Daoy (cell line): ENCODE measurements around the gene NEDD9. TPM values are rescaled to one million over a fixed set of nuclear protein-coding genes. Genes with fewer than 3 reads are reported as not detected.
A peak's percentile ranks its signal among the peaks of the same experiment; 100 is the strongest.

Experiments
- DNase-seq: peaks from one replicate; pipeline ENCODE4 v3.0.0-alpha.2; 2015; ENCODE audit warnings: low read depth
- total RNA-seq: library from RNA; depleted of rRNA; stranded (reverse); fragments of >200 nt; shearing (Covaris generic); gene quantifications from 2 replicates; pipeline ENCODE4 v1.2.3, GENCODE V29; 2014; rRNA removed

The NEDD9 gene
- 20.5 and 21.8 TPM in 2 replicates for total RNA-seq

GRCh38 chr6:11232193-11232769 is at the start of gene NEDD9:
Gene NEDD9 (minus strand): TSS chr6:11232668. CDS start chr6:11232515, 153 bp downstream.
- DNase-seq: peak; percentile 99

GRCh38 chr6:11282245-11282644 is 49.8 kb upstream of the NEDD9 start:
- no peak for DNase-seq

- DNase-seq: no peak
Measured at GRCh38 chr6:11280394-11280793, 47.9 kb upstream of the NEDD9 start.

GRCh38 chr6:11279284-11279689 is 46.8 kb upstream of the NEDD9 start:
- DNase-seq: no peak

GRCh38 chr6:11278207-11278559 is 45.7 kb upstream of the NEDD9 start:
- DNase-seq: no peak

- peak; percentile 91 for DNase-seq
Measured at GRCh38 chr6:11277275-11278206, 45.1 kb upstream of the NEDD9 start.

GRCh38 chr6:11276911-11277274 is 44.4 kb upstream of the NEDD9 start:
- DNase-seq: peak; percentile 73

GRCh38 chr6:11276228-11276627 is 43.8 kb upstream of the NEDD9 start:
- DNase-seq: no peak

- no peak for DNase-seq
Measured at GRCh38 chr6:11275598-11275997, 43.1 kb upstream of the NEDD9 start.

GRCh38 chr6:11273406-11274065 is 41.1 kb upstream of the NEDD9 start:
- peak; percentile 81 for DNase-seq

- peak; percentile 68 for DNase-seq
Measured at GRCh38 chr6:11272491-11273192, 40.2 kb upstream of the NEDD9 start.

- no peak for DNase-seq
Measured at GRCh38 chr6:11271228-11272020, 39.0 kb upstream of the NEDD9 start.

- DNase-seq: peak; percentile 89
Measured at GRCh38 chr6:11270030-11271027, 37.9 kb upstream of the NEDD9 start.

GRCh38 chr6:11268978-11269377 is 36.5 kb upstream of the NEDD9 start:
- DNase-seq: no peak

GRCh38 chr6:11266926-11267325 is 34.5 kb upstream of the NEDD9 start:
- DNase-seq: no peak

- no peak for DNase-seq
Measured at GRCh38 chr6:11265932-11266331, 33.5 kb upstream of the NEDD9 start.

GRCh38 chr6:11264100-11264499 is 31.6 kb upstream of the NEDD9 start:
- DNase-seq: no peak

GRCh38 chr6:11263291-11263775 is 30.9 kb upstream of the NEDD9 start:
- DNase-seq: peak; percentile 95

- DNase-seq: no peak
Measured at GRCh38 chr6:11262242-11262641, 29.8 kb upstream of the NEDD9 start.
